ENCODE data around the gene NRXN3. TPM values are rescaled to one million over a fixed set of nuclear protein-coding genes. Genes with fewer than 3 reads are reported as not detected.

The NRXN3 gene
- total RNA-seq, 1 donor from 2014 or later = 5.9 TPM

DNA sequence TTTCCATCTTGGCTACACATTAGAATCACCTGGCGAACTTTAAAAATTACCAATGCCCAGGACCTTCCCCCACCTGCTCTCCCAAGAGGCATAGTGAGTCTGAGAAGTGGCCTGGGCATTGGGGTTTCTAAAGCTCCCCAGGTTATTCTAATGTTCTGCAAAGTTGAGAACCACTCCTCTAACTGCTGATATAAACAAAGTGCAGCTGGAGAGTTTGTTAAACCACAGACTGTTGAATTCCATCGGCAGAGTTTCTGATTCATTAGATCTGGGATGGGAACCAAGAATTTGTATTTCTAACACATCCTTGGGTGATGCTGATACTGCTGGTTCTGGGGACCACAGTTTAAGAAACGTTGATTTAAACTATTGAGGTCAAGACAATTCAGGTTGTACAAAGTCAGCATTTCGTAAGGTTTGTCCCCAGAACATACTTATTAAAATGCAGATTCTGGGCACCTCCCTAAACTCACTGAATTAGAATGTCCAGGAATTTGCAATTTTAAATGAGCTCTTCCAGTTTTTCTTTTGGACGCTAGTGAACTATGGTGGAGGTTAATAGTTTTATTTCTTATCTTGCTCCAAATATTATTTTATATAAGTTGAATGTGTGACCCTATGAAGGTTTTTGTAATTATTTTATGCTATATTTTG is 309.1 kb downstream of the NRXN3 start:
- Mint-ChIP-seq H3K27ac (no peak overlapping the region), H3K9me3 (no peaks in the 10 kb centered on the region), H3K27me3 (ENCODE audit: insufficient read depth, low read depth) (no peaks in the 10 kb centered on the region)

GRCh38 chr14:78484028-78484427 is 313.9 kb downstream of the NRXN3 start:
- no peaks in the 10 kb centered on the region for H3K79me2 ChIP-seq (ENCODE audit: low read depth)
- no peaks in the 10 kb centered on the region for H3K27me3 ChIP-seq
- no peak overlapping the region for H3K4me3 ChIP-seq
- no peaks in the 10 kb centered on the region for H3F3A ChIP-seq (ENCODE audit: low read depth)
- no peaks in the 10 kb centered on the region for H3K27me3 Mint-ChIP-seq (ENCODE audit: insufficient read depth, low read depth)
- peaks cover 13% of the 10 kb centered on the region for H3K4me1 Mint-ChIP-seq
- peaks cover 8% of the 10 kb centered on the region for H3K4me1 ChIP-seq
- no peaks in the 10 kb centered on the region for H3K9me3 ChIP-seq (ENCODE audit: low read depth)
- peak overlapping the region; percentile 11 for H3K4me3 Mint-ChIP-seq
- no peak overlapping the region for H3K27ac ChIP-seq
- H3K9me3 Mint-ChIP-seq = no peaks in the 10 kb centered on the region
- H3K36me3 ChIP-seq = no peaks in the 10 kb centered on the region
- H3K27ac Mint-ChIP-seq = no peak overlapping the region
- no peak overlapping the region for H2AFZ ChIP-seq (replicated peaks)
- TF ChIP-seq EZH2 (IDR thresholded peaks at IDR 0.05) = no peak
- TF ChIP-seq CTCF (IDR thresholded peaks at IDR 0.05) = no peak
- no peak for TF ChIP-seq EZH2phosphoT487 (IDR thresholded peaks at IDR 0.05)
- H3K9ac ChIP-seq = no peak overlapping the region
- peak overlapping the region; percentile 18 for H3K4me2 ChIP-seq
- no peaks in the 10 kb centered on the region for H4K20me1 ChIP-seq (ENCODE audit: low read depth)
- H3K36me3 Mint-ChIP-seq = no peaks in the 10 kb centered on the region
- no peak for DNase-seq (ENCODE audit: low spot score)

More for the DNA sequence above, 309.1 kb downstream of the NRXN3 start:
- H3K36me3 Mint-ChIP-seq = no peaks in the 10 kb centered on the region
- Histone ChIP-seq H3K4me2 (no peak overlapping the region), H3K27me3 (no peaks in the 10 kb centered on the region), H4K20me1 (ENCODE audit: low read depth) (no peaks in the 10 kb centered on the region), H3K27ac (no peak overlapping the region), H3K4me3 (no peak overlapping the region), H3K36me3 (no peaks in the 10 kb centered on the region), H3K4me1 (peaks cover under 1% of the 10 kb centered on the region), H2AFZ (replicated peaks) (no peak overlapping the region), H3K9ac (no peak overlapping the region), H3K79me2 (ENCODE audit: low read depth) (no peaks in the 10 kb centered on the region), H3F3A (ENCODE audit: low read depth) (no peaks in the 10 kb centered on the region), H3K9me3 (ENCODE audit: low read depth) (no peaks in the 10 kb centered on the region)
- TF ChIP-seq EZH2 (IDR thresholded peaks at IDR 0.05) = no peak
- TF ChIP-seq EZH2phosphoT487 (IDR thresholded peaks at IDR 0.05) = no peak
- no peak for TF ChIP-seq CTCF (IDR thresholded peaks at IDR 0.05)
- H3K4me3 Mint-ChIP-seq = no peak overlapping the region
- DNase-seq (ENCODE audit: low spot score) = no peak
- peaks cover 6% of the 10 kb centered on the region for H3K4me1 Mint-ChIP-seq

GRCh38 chr14:78486081-78486480 is 315.9 kb downstream of the NRXN3 start:
- H3K4me1 ChIP-seq = peaks cover 8% of the 10 kb centered on the region
- no peak overlapping the region for H2AFZ ChIP-seq (replicated peaks)
- H3K27ac ChIP-seq = no peak overlapping the region
- Mint-ChIP-seq H3K4me3 (no peak overlapping the region), H3K36me3 (no peaks in the 10 kb centered on the region), H3K9me3 (no peaks in the 10 kb centered on the region), H3K4me1 (peaks cover 15% of the 10 kb centered on the region), H3K27ac (no peak overlapping the region), H3K27me3 (ENCODE audit: insufficient read depth, low read depth) (peaks cover 2% of the 10 kb centered on the region)
- no peak overlapping the region for H3K4me2 ChIP-seq
- H3K9ac ChIP-seq = no peak overlapping the region
- H3K9me3 ChIP-seq (ENCODE audit: low read depth) = no peaks in the 10 kb centered on the region
- no peaks in the 10 kb centered on the region for H4K20me1 ChIP-seq (ENCODE audit: low read depth)
- H3K36me3 ChIP-seq = no peaks in the 10 kb centered on the region
- no peaks in the 10 kb centered on the region for H3K79me2 ChIP-seq (ENCODE audit: low read depth)
- DNase-seq (ENCODE audit: low spot score) = no peak
- H3K4me3 ChIP-seq = no peak overlapping the region
- TF ChIP-seq EZH2 (IDR thresholded peaks at IDR 0.05) (no peak), CTCF (IDR thresholded peaks at IDR 0.05) (no peak), EZH2phosphoT487 (IDR thresholded peaks at IDR 0.05) (no peak)
- no peaks in the 10 kb centered on the region for H3F3A ChIP-seq (ENCODE audit: low read depth)
- no peaks in the 10 kb centered on the region for H3K27me3 ChIP-seq
